CD14-positive monocyte (primary cell): ENCODE measurements around the gene IDH2. TPM values are rescaled to one million over a fixed set of nuclear protein-coding genes. Genes with fewer than 3 reads are reported as not detected.

Experiments used
- DNase-seq, 3 donors: peaks; one replicate each; pipeline ENCODE4 v3.0.0-alpha.2; 2011 to 2022
- H2AFZ ChIP-seq: 2 replicates; pipeline ENCODE4 v1.6.0; 2012; ENCODE audit warnings: mild to moderate bottlenecking, low read depth, low read length, inconsistent platforms; ENCODE audit not compliant: insufficient read depth, poor library complexity, severe bottlenecking
- H3K27ac ChIP-seq, 2 donors: 1 replicate in 1 of 2; 2 replicates in 1 of 2; pipeline ENCODE4 v1.5.1; 2012 to 2013; ENCODE audit warnings: low read length in 2 of 2, control low read depth in 1 of 2, inconsistent platforms in 1 of 2, low read depth in 1 of 2, mild to moderate bottlenecking in 1 of 2
- H3K27me3 ChIP-seq, 2 donors: one replicate each; pipeline versions ENCODE4 v1.6.0 to v1.6.1; 2011 to 2013; ENCODE audit warnings: low read length in 2 of 2; ENCODE audit not compliant: control insufficient read depth in 2 of 2, insufficient read depth in 2 of 2
- H3K36me3 ChIP-seq, 2 donors: replicated peaks in 1 of 2; 1 replicate in 1 of 2; 2 replicates in 1 of 2; pipeline versions ENCODE4 v1.5.1 to v1.6.1; 2012 to 2013; ENCODE audit warnings: low read length in 2 of 2, control low read depth in 1 of 2, inconsistent platforms in 1 of 2, mild to moderate bottlenecking in 1 of 2; ENCODE audit not compliant: insufficient read depth in 2 of 2, control insufficient read depth in 1 of 2
- H3K4me1 ChIP-seq, 2 donors: 1 replicate in 1 of 2; 2 replicates in 1 of 2; pipeline versions ENCODE4 v1.5.1 to v1.6.1; 2012 to 2013; ENCODE audit warnings: low read length in 2 of 2, control low read depth in 1 of 2, inconsistent platforms in 1 of 2, mild to moderate bottlenecking in 1 of 2, moderate library complexity in 1 of 2; ENCODE audit not compliant: insufficient read depth in 2 of 2, control insufficient read depth in 1 of 2
- H3K4me2 ChIP-seq: replicated peaks from 2 replicates; pipeline ENCODE3; 2012; ENCODE audit warnings: low read length, moderate library complexity, mild to moderate bottlenecking; ENCODE audit not compliant: poor library complexity, severe bottlenecking; ENCODE audit errors: extremely low read depth
- H3K4me3 ChIP-seq, 3 experiments: fragments of 200-600 bp in 1 of 3; sonication (generic) in 1 of 3; replicated peaks in 1 of 3; 1 replicate in 2 of 3; 2 replicates in 1 of 3; pipeline ENCODE4 v1.5.1; 2011 to 2013; ENCODE audit warnings: low read length in 3 of 3, mild to moderate bottlenecking in 3 of 3, control low read depth in 2 of 3, low read depth in 2 of 3, inconsistent platforms in 1 of 3, moderate library complexity in 1 of 3
- H3K79me2 ChIP-seq: 2 replicates; pipeline ENCODE4 v1.6.0; 2012; ENCODE audit warnings: mild to moderate bottlenecking, control low read depth, inconsistent platforms, low read length, moderate library complexity; ENCODE audit not compliant: insufficient read depth
- H3K9ac ChIP-seq: 2 replicates; pipeline ENCODE4 v1.6.0; 2017; ENCODE audit warnings: low read length, mild to moderate bottlenecking; ENCODE audit not compliant: insufficient read depth, poor library complexity, severe bottlenecking
- H3K9me3 ChIP-seq, 2 donors: replicated peaks in 1 of 2; 1 replicate in 1 of 2; 2 replicates in 1 of 2; pipeline versions ENCODE4 v1.5.1 to v1.6.1; 2012 to 2013; ENCODE audit warnings: low read length in 2 of 2, control low read depth in 1 of 2; ENCODE audit not compliant: control insufficient read depth in 1 of 2, insufficient read depth in 1 of 2
- H4K20me1 ChIP-seq: 2 replicates; pipeline ENCODE4 v1.6.0; 2012; ENCODE audit warnings: mild to moderate bottlenecking, low read length, control low read depth, moderate library complexity; ENCODE audit not compliant: insufficient read depth
- H3K27ac Mint-ChIP-seq, 7 donors: one replicate each; pipeline ENCODE4 v1.8.0; 2020; ENCODE audit warnings: mild to moderate bottlenecking in 7 of 7, mixed read lengths in 7 of 7, moderate library complexity in 6 of 7, inconsistent platforms in 2 of 7
- H3K27me3 Mint-ChIP-seq, 3 donors: one replicate each; pipeline ENCODE4 v1.8.0; 2021 to 2022; ENCODE audit warnings: low read depth in 3 of 3, mild to moderate bottlenecking in 3 of 3, mixed read lengths in 3 of 3, moderate library complexity in 3 of 3, inconsistent platforms in 1 of 3
- H3K36me3 Mint-ChIP-seq, 2 donors: one replicate each; pipeline ENCODE4 v1.8.0; 2020; ENCODE audit warnings: mixed read lengths in 2 of 2, inconsistent platforms in 1 of 2, mild to moderate bottlenecking in 1 of 2
- H3K4me1 Mint-ChIP-seq: one replicate; pipeline ENCODE4 v1.8.0; 2020; ENCODE audit warnings: mild to moderate bottlenecking, mixed read lengths
- H3K4me3 Mint-ChIP-seq, 2 donors: one replicate each; pipeline ENCODE4 v1.8.0; 2020; ENCODE audit warnings: mild to moderate bottlenecking in 2 of 2, mixed read lengths in 2 of 2, moderate library complexity in 1 of 2
- H3K9me3 Mint-ChIP-seq, 7 donors: one replicate each; pipeline ENCODE4 v1.8.0; 2020 to 2022; ENCODE audit warnings: mixed read lengths in 7 of 7, mild to moderate bottlenecking in 6 of 7, moderate library complexity in 6 of 7, inconsistent platforms in 2 of 7
- CTCF ChIP-seq: fragments of 200-600 bp; IDR thresholded peaks from one replicate; pipeline ENCODE4 v1.8.0; 2022; ENCODE audit warnings: antibody characterized with exemption, mild to moderate bottlenecking
- WGBS: methylation state at CpG from one replicate; pipeline ENCODE4 v1.1.5; 2013; ENCODE audit warnings: missing lambda C conversion rate; ENCODE audit not compliant: insufficient coverage; 5-methylcytosine and 5-hydroxymethylcytosine counted together
- intact Hi-C, 2 donors: fragments of 100-400 bp; cut with micrococcal nuclease; formaldehyde crosslinking; loops; one replicate each; pipeline versions ENCODE4 v1.15.0 to v1.15.1; 2023
- polyA plus RNA-seq, 3 donors: library from polyadenylated mRNA; depleted of rRNA in 1 of 3; unstranded in 2 of 3; stranded (reverse) in 1 of 3; fragments of 300-500 nt in 2 of 3; fragments of >200 nt in 1 of 3; fragmentation: Illumina TruSeq in 2 of 3; gene quantifications; 1 replicate in 2 of 3; 2 replicates in 1 of 3; pipeline ENCODE4 v1.2.3, GENCODE V29; 2012 to 2021

Gene IDH2
- polyA plus RNA-seq, 3 donors: 40.6 to 115 (median 82.2) TPM

GRCh38 chr15:90051874-90052273 is 50.4 kb downstream of the IDH2 start:
- no peak for DNase-seq
- Histone ChIP-seq H3K4me2 (no peak overlapping the region), H3K4me3 (no peak overlapping the region), H3K9me3 (no peaks in the 10 kb centered on the region), H3K27me3 (no peaks in the 10 kb centered on the region), H3K36me3 (peaks cover 7 to 27% of the 10 kb centered on the region in 2 donors), H3K27ac (peak overlapping the region in 1 of 2 donors; percentile 51), H2AFZ (no peak overlapping the region), H3K4me1 (peaks cover 45 to 59% of the 10 kb centered on the region in 2 donors), H4K20me1 (peaks cover 12% of the 10 kb centered on the region), H3K9ac (no peak overlapping the region), H3K79me2 (peaks cover 96% of the 10 kb centered on the region)
- peaks cover 0 to 5% (median 0%) of the 10 kb centered on the region in 3 donors for H3K27me3 Mint-ChIP-seq
- peak overlapping the region in 5 of 7 donors; percentile 3 to 72 (median 51) for H3K27ac Mint-ChIP-seq
- peaks cover 37 to 65% of the 10 kb centered on the region in 2 donors for H3K36me3 Mint-ChIP-seq
- no peak for TF ChIP-seq CTCF
- WGBS: 87% methylated on average over 4 of the region's 5 CpGs
- no peak overlapping the region for H3K4me3 Mint-ChIP-seq
- intact Hi-C loops: no loop called here
- H3K4me1 Mint-ChIP-seq: peaks cover 77% of the 10 kb centered on the region
- no peaks in the 10 kb centered on the region for H3K9me3 Mint-ChIP-seq

- Mint-ChIP-seq H3K27ac (peak overlapping the region in 6 of 7 donors; percentile 48 to 82 (median 76)), H3K36me3 (peaks cover 46 to 60% of the 10 kb centered on the region in 2 donors), H3K9me3 (no peaks in the 10 kb centered on the region), H3K4me1 (peaks cover 82% of the 10 kb centered on the region), H3K27me3 (peaks cover 0 to 5% (median 0%) of the 10 kb centered on the region in 3 donors), H3K4me3 (no peak overlapping the region)
- peak overlapping the region; percentile 3 to 61 for H3K27ac ChIP-seq
- no peak for DNase-seq
- H3K4me3 ChIP-seq: no peak overlapping the region
- no peaks in the 10 kb centered on the region for H3K9me3 ChIP-seq
- no peaks in the 10 kb centered on the region for H3K27me3 ChIP-seq
- peaks cover 8 to 41% of the 10 kb centered on the region in 2 donors for H3K36me3 ChIP-seq
- intact Hi-C loops: no loop called here
- no peak for TF ChIP-seq CTCF
- H2AFZ ChIP-seq: no peak overlapping the region
- 96% methylated on average over 8 of the region's 22 CpGs for WGBS
- H3K9ac ChIP-seq: no peak overlapping the region
- H3K79me2 ChIP-seq: peaks cover 96% of the 10 kb centered on the region
- peaks cover 54 to 65% of the 10 kb centered on the region in 2 donors for H3K4me1 ChIP-seq
- H3K4me2 ChIP-seq: no peak overlapping the region
- H4K20me1 ChIP-seq: peaks cover 15% of the 10 kb centered on the region
Measured at GRCh38 chr15:90049666-90050604, 52.3 kb downstream of the IDH2 start.
